Mesenchymal stem cell (in vitro differentiated cells and primary cell): ENCODE data around the gene C20orf96.
A peak's percentile ranks its signal among the peaks of the same experiment; 100 is the strongest.

Source experiments
- DNase-seq: peaks from one replicate; pipeline ENCODE4 v3.0.0-alpha.2; 2013
- H2AFZ ChIP-seq: one replicate; pipeline ENCODE4 v1.6.1; 2013; ENCODE audit warnings: low read depth, mild to moderate bottlenecking, control low read depth, inconsistent platforms, low read length, moderate library complexity
- H2AK5ac ChIP-seq: 2 replicates; pipeline ENCODE4 v1.6.1; 2013; ENCODE audit warnings: low read length, moderate library complexity, mild to moderate bottlenecking, inconsistent platforms; ENCODE audit not compliant: severe bottlenecking
- H2BK120ac ChIP-seq: one replicate; pipeline ENCODE4 v1.6.1; 2013; ENCODE audit warnings: low read depth, mild to moderate bottlenecking, inconsistent platforms, low read length, moderate library complexity
- H2BK12ac ChIP-seq, 2 experiments: one replicate each; pipeline ENCODE4 v1.6.1; 2013; ENCODE audit warnings: inconsistent platforms in 2 of 2, low read length in 2 of 2, mild to moderate bottlenecking in 2 of 2, moderate library complexity in 2 of 2, control low read depth in 1 of 2
- H2BK15ac ChIP-seq: one replicate; pipeline ENCODE4 v1.6.1; 2013; ENCODE audit warnings: mild to moderate bottlenecking, low read depth, inconsistent platforms; ENCODE audit not compliant: poor library complexity, severe bottlenecking
- H2BK5ac ChIP-seq: 2 replicates; pipeline ENCODE4 v1.6.1; 2013; ENCODE audit warnings: low read depth, mild to moderate bottlenecking, low read length, control low read depth, inconsistent platforms; ENCODE audit not compliant: poor library complexity, severe bottlenecking
- H3K14ac ChIP-seq, 2 experiments: one replicate each; pipeline ENCODE4 v1.6.1; 2013; ENCODE audit warnings: inconsistent platforms in 2 of 2, low read length in 2 of 2, control low read depth in 1 of 2, mild to moderate bottlenecking in 1 of 2, moderate library complexity in 1 of 2
- H3K18ac ChIP-seq, 2 experiments: one replicate each; pipeline ENCODE4 v1.6.1; 2013; ENCODE audit warnings: inconsistent platforms in 2 of 2, low read length in 2 of 2, control low read depth in 1 of 2, low read depth in 1 of 2, mild to moderate bottlenecking in 1 of 2
- H3K23ac ChIP-seq, 2 experiments: one replicate each; pipeline ENCODE4 v1.6.1; 2013; ENCODE audit warnings: inconsistent platforms in 2 of 2, low read length in 2 of 2, mild to moderate bottlenecking in 2 of 2, moderate library complexity in 2 of 2, control low read depth in 1 of 2
- H3K27ac ChIP-seq: 2 replicates; pipeline ENCODE4 v1.5.1; 2013; ENCODE audit warnings: mild to moderate bottlenecking, moderate library complexity, low read length, control low read depth, inconsistent platforms; ENCODE audit not compliant: poor library complexity, severe bottlenecking
- H3K27me3 ChIP-seq, 2 experiments: 2 replicates each; pipeline versions ENCODE4 v1.6.1 to v1.7.0; 2013; ENCODE audit warnings: low read length in 2 of 2, mild to moderate bottlenecking in 2 of 2, moderate library complexity in 2 of 2, control low read depth in 1 of 2, inconsistent platforms in 1 of 2; ENCODE audit not compliant: control insufficient read depth in 1 of 2, insufficient read depth in 1 of 2
- H3K36me3 ChIP-seq, 2 experiments: 2 replicates each; pipeline versions ENCODE4 v1.6.1 to v1.7.0; 2013; ENCODE audit warnings: low read length in 2 of 2, control low read depth in 1 of 2, inconsistent platforms in 1 of 2, low read depth in 1 of 2, mild to moderate bottlenecking in 1 of 2; ENCODE audit not compliant: insufficient read depth in 2 of 2, control insufficient read depth in 1 of 2
- H3K4ac ChIP-seq, 2 experiments: one replicate each; pipeline ENCODE4 v1.6.1; 2013; ENCODE audit warnings: inconsistent platforms in 2 of 2, low read length in 2 of 2, mild to moderate bottlenecking in 2 of 2, moderate library complexity in 2 of 2, control low read depth in 1 of 2, low read depth in 1 of 2
- H3K4me1 ChIP-seq: 2 replicates; pipeline ENCODE4 v1.6.1; 2013; ENCODE audit warnings: low read depth, low read length, control low read depth; ENCODE audit not compliant: control insufficient read depth, insufficient read depth
- H3K4me2 ChIP-seq: 2 replicates; pipeline ENCODE4 v1.6.1; 2013; ENCODE audit warnings: low read length, mild to moderate bottlenecking, inconsistent platforms; ENCODE audit not compliant: poor library complexity, severe bottlenecking
- H3K4me3 ChIP-seq, 2 experiments: 2 replicates each; pipeline versions ENCODE4 v1.5.1 to v1.7.0; 2013; ENCODE audit warnings: low read length in 2 of 2, mild to moderate bottlenecking in 2 of 2, control low read depth in 1 of 2, low read depth in 1 of 2; ENCODE audit not compliant: insufficient read depth in 1 of 2
- H3K79me1 ChIP-seq: replicated peaks from 2 replicates; pipeline ENCODE4 v1.6.1; 2013; ENCODE audit warnings: mild to moderate bottlenecking, control low read depth, low read length, inconsistent platforms; ENCODE audit not compliant: poor library complexity, severe bottlenecking
- H3K9ac ChIP-seq: 2 replicates; pipeline ENCODE4 v1.7.0; 2013; ENCODE audit warnings: mild to moderate bottlenecking, low read length, moderate library complexity
- H3K9me3 ChIP-seq: 2 replicates; pipeline ENCODE4 v1.7.0; 2013; ENCODE audit warnings: mild to moderate bottlenecking, low read length; ENCODE audit not compliant: control insufficient read depth
- H4K8ac ChIP-seq: one replicate; pipeline ENCODE4 v1.6.1; 2013; ENCODE audit warnings: inconsistent platforms, mild to moderate bottlenecking, low read length, moderate library complexity
- H4K91ac ChIP-seq: one replicate; pipeline ENCODE4 v1.6.1; 2013; ENCODE audit warnings: mild to moderate bottlenecking, low read length, inconsistent platforms
- WGBS: methylation state at CpG from one replicate; pipeline ENCODE4 v1.1.7; 2013; ENCODE audit warnings: mixed read lengths; 5-methylcytosine and 5-hydroxymethylcytosine counted together

The C20orf96 gene

DNA sequence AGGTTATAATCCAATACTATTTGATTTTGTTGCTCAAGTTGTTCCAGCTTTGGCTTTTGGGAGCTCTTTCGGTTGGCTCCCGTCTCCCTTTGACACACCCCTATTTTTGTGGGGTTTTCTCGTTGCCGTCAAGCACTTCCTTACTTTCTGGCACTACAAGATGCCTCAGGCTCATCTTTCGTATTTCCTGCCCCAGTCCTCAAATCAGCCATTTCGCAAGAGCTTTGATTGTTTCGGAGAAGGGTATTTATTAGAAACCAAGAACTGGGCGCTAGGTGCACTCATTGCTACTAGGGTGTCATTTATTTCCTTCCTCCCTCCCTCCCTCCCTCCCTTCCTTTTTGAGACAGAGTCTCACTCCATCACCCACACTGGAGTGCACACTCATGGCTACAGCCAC is 21.5 kb upstream of the C20orf96 start:
- no peak overlapping the region for H2BK12ac ChIP-seq

DNA sequence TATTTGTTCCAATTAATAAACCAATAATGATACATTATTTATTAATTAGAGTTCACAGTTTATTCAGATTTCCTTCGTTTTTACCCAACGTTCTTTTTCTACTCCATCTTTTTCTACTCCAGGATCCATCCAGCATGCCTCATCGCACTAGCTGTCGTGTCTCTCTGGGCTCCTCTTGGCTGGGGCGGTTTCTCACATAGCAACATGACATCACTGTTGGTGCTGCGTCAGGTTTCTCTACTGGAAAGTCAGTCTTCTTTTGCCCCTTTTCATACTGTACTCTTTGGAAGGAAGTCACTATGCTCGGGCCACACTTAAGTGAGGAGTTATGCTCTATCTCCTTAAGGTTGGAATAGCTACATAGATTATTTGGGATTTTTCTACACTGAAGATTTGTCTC is 21.1 kb upstream of the C20orf96 start:
- DNase-seq = no peak
- H3K18ac ChIP-seq = peak overlapping the region in 1 of 2 experiments; percentile 31
- no peak overlapping the region for H3K4me2 ChIP-seq
- 93% methylated on average over 6 of the region's 7 CpGs for WGBS
- H3K23ac ChIP-seq = no peak overlapping the region
- H2BK12ac ChIP-seq = no peak overlapping the region
- H4K8ac ChIP-seq = no peak overlapping the region
- H3K4me1 ChIP-seq = peaks cover 5% of the 10 kb centered on the region
- no peak overlapping the region for H3K4me3 ChIP-seq
- no peak overlapping the region for H4K91ac ChIP-seq
- no peak overlapping the region for H3K14ac ChIP-seq
- H3K9ac ChIP-seq = no peak overlapping the region
- peak overlapping the region in 1 of 2 experiments; percentile 30 for H3K4ac ChIP-seq
- no peaks in the 10 kb centered on the region for H3K9me3 ChIP-seq
- no peak overlapping the region for H2AK5ac ChIP-seq
- no peak overlapping the region for H2BK120ac ChIP-seq
- H2BK5ac ChIP-seq = no peak overlapping the region
- H2BK15ac ChIP-seq = no peak overlapping the region
- H3K79me1 ChIP-seq = no peaks in the 10 kb centered on the region
- no peaks in the 10 kb centered on the region for H3K36me3 ChIP-seq
- no peak overlapping the region for H2AFZ ChIP-seq
- H3K27ac ChIP-seq = no peak overlapping the region
- no peaks in the 10 kb centered on the region for H3K27me3 ChIP-seq

More for the DNA sequence above, 21.5 kb upstream of the C20orf96 start:
- H2BK5ac ChIP-seq = no peak overlapping the region
- H3K79me1 ChIP-seq = no peaks in the 10 kb centered on the region
- WGBS = 95% methylated on average over 8 of the region's 8 CpGs
- H3K9ac ChIP-seq = no peak overlapping the region
- H2AK5ac ChIP-seq = no peak overlapping the region
- no peak overlapping the region for H3K4me2 ChIP-seq
- no peaks in the 10 kb centered on the region for H3K27me3 ChIP-seq
- H3K18ac ChIP-seq = peak overlapping the region in 1 of 2 experiments; percentile 42
- no peak overlapping the region for H4K91ac ChIP-seq
- no peak overlapping the region for H4K8ac ChIP-seq
- H3K14ac ChIP-seq = no peak overlapping the region
- H3K4me3 ChIP-seq = no peak overlapping the region
- no peaks in the 10 kb centered on the region for H3K9me3 ChIP-seq
- H2BK120ac ChIP-seq = no peak overlapping the region
- H3K4ac ChIP-seq = no peak overlapping the region
- no peak overlapping the region for H3K27ac ChIP-seq
- no peak for DNase-seq
- no peak overlapping the region for H2BK15ac ChIP-seq
- H3K4me1 ChIP-seq = peaks cover 5% of the 10 kb centered on the region
- peaks cover 0 to 2% of the 10 kb centered on the region in 2 experiments for H3K36me3 ChIP-seq
- no peak overlapping the region for H3K23ac ChIP-seq
- no peak overlapping the region for H2AFZ ChIP-seq

DNA sequence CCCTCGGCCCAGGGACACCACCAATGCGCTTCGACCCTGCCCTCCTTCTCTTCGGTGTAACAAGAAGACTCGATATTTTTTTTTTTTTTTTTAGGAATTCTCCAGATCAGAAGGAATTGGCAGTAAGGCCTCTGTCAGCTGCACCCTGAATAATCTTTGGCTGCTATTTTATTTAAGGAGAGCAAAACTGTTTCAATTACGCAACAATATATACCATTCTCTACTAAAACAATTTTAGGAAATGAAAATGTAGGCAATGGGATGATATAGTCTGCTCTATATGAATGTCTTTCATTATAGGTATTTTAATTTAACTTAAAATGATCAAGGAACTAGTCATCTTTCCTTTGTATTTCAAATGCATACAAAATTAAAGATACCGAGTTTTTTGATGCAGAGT is 20.1 kb upstream of the C20orf96 start:
- H2BK15ac ChIP-seq = no peak overlapping the region
- no peak overlapping the region for H3K23ac ChIP-seq
- H3K14ac ChIP-seq = no peak overlapping the region
- no peak overlapping the region for H2AK5ac ChIP-seq
- no peaks in the 10 kb centered on the region for H3K36me3 ChIP-seq
- H3K4me1 ChIP-seq = peaks cover 5% of the 10 kb centered on the region
- no peak overlapping the region for H2AFZ ChIP-seq
- no peaks in the 10 kb centered on the region for H3K27me3 ChIP-seq
- H3K4me3 ChIP-seq = peak overlapping the region in 1 of 2 experiments; percentile 19
- H3K9me3 ChIP-seq = no peaks in the 10 kb centered on the region
- H3K4ac ChIP-seq = no peak overlapping the region
- no peak overlapping the region for H2BK120ac ChIP-seq
- no peak overlapping the region for H3K4me2 ChIP-seq
- no peak for DNase-seq
- WGBS = 0% methylated on average over 1 of the region's 7 CpGs
- H3K18ac ChIP-seq = no peak overlapping the region
- no peak overlapping the region for H4K8ac ChIP-seq
- peak overlapping the region; percentile 96 for H3K9ac ChIP-seq
- no peak overlapping the region for H4K91ac ChIP-seq
- H2BK12ac ChIP-seq = no peak overlapping the region
- no peak overlapping the region for H2BK5ac ChIP-seq
- no peaks in the 10 kb centered on the region for H3K79me1 ChIP-seq
- H3K27ac ChIP-seq = no peak overlapping the region

DNA sequence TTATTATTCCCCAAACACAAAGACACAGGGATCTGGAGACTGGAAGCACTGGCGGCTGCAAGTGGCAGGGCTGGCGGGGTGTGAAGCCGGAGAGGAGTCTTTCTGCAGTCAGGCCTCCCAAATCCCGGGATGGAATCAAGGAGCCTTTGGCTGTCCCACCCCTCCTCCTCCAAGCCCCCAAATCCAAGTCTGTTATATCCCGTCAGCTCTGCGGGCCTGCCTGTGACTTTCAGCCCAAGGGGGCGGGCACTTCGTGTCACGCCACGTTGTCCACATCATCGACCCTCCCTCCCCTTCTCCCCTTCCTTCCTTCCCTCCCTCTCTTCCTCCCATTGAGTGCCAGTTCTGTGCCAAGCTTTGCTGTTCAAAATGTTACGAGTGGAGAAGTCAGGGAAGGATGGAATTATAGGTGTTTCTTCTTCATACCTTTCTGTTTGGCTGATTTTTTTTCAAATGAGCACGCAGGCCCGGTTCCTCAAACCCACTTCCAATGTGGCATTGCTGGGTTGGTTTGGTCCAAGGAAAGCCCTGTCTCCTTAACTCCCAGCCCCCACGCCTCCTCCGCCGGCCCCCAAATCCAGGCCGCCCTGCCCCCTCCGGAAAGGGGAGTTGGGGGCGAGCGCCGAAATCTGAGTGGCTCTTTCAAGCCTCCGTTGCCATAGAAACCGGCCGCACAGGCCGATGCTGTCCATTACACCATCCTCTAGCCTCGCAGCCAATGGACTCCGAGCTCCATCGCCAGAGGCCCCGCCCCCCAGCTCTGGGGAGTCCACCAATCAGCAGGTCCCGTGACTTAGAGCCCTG is 19.5 kb upstream of the C20orf96 start:
- H3K79me1 ChIP-seq = no peaks in the 10 kb centered on the region
- H2BK12ac ChIP-seq = peak overlapping the region; percentile 51 to 90
- peak overlapping the region in 1 of 2 experiments; percentile 70 for H3K23ac ChIP-seq
- no peaks in the 10 kb centered on the region for H3K9me3 ChIP-seq
- H2BK120ac ChIP-seq = peak overlapping the region; percentile 89
- H3K14ac ChIP-seq = peak overlapping the region; percentile 39 to 55
- peak overlapping the region; percentile 47 to 78 for H3K4me3 ChIP-seq
- peak overlapping the region; percentile 96 for H3K9ac ChIP-seq
- H3K18ac ChIP-seq = peak overlapping the region; percentile 86 to 92
- peak overlapping the region; percentile 81 for H2BK5ac ChIP-seq
- H3K27ac ChIP-seq = peak overlapping the region; percentile 91
- H4K91ac ChIP-seq = peak overlapping the region; percentile 90
- peak; percentile 100 for DNase-seq
- no peaks in the 10 kb centered on the region for H3K36me3 ChIP-seq
- H3K4me1 ChIP-seq = peaks cover 5% of the 10 kb centered on the region
- no peaks in the 10 kb centered on the region for H3K27me3 ChIP-seq
- H2BK15ac ChIP-seq = peak overlapping the region; percentile 12
- peak overlapping the region; percentile 48 to 96 for H3K4ac ChIP-seq
- peak overlapping the region; percentile 89 for H4K8ac ChIP-seq
- H3K4me2 ChIP-seq = peak overlapping the region; percentile 89
- H2AFZ ChIP-seq = peak overlapping the region; percentile 43
- WGBS = under 1% methylated on average over 29 of the region's 31 CpGs
- H2AK5ac ChIP-seq = no peak overlapping the region
